HUES6 (cell line): ENCODE results near the gene MYF5.

Experiments used
- H3K27ac ChIP-seq: 2 replicates; pipeline ENCODE4 v1.7.0; 2013; ENCODE audit warnings: low read depth, mild to moderate bottlenecking, low read length, inconsistent platforms
- H3K27me3 ChIP-seq: 2 replicates; pipeline ENCODE4 v1.6.1; 2013; ENCODE audit warnings: low read length; ENCODE audit not compliant: control insufficient read depth, insufficient read depth
- H3K36me3 ChIP-seq: 2 replicates; pipeline ENCODE4 v1.6.1; 2013; ENCODE audit warnings: low read length; ENCODE audit not compliant: control insufficient read depth, insufficient read depth
- H3K4me1 ChIP-seq: 2 replicates; pipeline ENCODE4 v1.6.1; 2013; ENCODE audit warnings: low read length; ENCODE audit not compliant: control insufficient read depth, insufficient read depth
- H3K4me3 ChIP-seq: 2 replicates; pipeline ENCODE4 v1.5.1; 2013; ENCODE audit warnings: low read depth, low read length
- H3K9ac ChIP-seq: one replicate; pipeline ENCODE4 v1.6.1; 2013; ENCODE audit warnings: mild to moderate bottlenecking, low read length
- H3K9me3 ChIP-seq: 2 replicates; pipeline ENCODE4 v1.6.1; 2013; ENCODE audit warnings: low read depth, low read length; ENCODE audit not compliant: control insufficient read depth, insufficient read depth

Gene MYF5

DNA sequence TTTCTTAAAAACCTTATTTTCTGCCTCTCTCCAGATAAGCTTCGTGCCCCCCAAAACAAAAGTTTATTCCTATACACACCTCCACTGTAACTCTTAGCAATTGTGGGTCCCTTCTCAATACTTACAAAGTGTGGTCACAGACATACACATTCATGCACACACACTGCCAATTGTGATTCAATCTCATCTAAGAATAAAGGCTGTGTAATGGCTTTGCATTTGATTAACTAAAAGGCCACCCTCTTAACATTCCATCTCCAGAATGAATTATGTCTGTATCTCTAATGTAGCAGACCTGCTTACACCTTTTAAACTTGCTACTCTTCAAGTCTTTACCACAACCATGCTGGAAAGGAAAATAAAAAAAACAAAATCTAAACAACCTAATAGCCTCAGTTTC lies 49.5 kb downstream of the MYF5 start:
- H3K27me3 ChIP-seq, result no peaks in the 10 kb centered on the region
- H3K4me3 ChIP-seq, result no peak overlapping the region
- H3K36me3 ChIP-seq, result no peaks in the 10 kb centered on the region
- peaks cover 42% of the 10 kb centered on the region for H3K4me1 ChIP-seq
- H3K9me3 ChIP-seq, result no peaks in the 10 kb centered on the region
- no peak overlapping the region for H3K27ac ChIP-seq
- H3K9ac ChIP-seq, result no peak overlapping the region

DNA sequence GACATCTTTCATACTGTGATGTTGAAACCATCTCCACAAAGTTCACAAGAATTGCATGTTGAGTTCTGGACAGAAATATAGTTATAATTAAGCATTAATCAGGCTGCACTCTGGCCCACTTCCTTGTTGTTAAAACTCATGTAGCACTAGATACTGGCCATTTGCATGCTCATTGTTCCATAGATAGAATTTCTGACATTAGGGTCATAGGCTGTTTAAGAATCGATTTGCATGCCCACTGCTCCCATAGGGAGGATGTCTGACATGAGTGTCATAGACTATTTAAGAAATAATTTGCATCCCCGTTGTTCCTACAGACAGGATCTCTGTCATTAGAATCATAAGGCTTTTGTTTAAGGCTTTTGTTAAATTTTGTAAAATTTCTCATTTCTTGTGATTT lies 50.2 kb downstream of the MYF5 start:
- Histone ChIP-seq H3K27me3 (no peaks in the 10 kb centered on the region), H3K36me3 (no peaks in the 10 kb centered on the region), H3K4me1 (peaks cover 42% of the 10 kb centered on the region), H3K27ac (no peak overlapping the region), H3K4me3 (no peak overlapping the region), H3K9me3 (no peaks in the 10 kb centered on the region), H3K9ac (no peak overlapping the region)
